Left lung (tissue), 10 donors: ENCODE measurements around the gene HYAL3. TPM values are rescaled to one million over a fixed set of nuclear protein-coding genes. Genes with fewer than 3 reads are reported as not detected.

Source experiments
- ATAC-seq: fragments of 200-7000 bp; cut with Tn5 transposase; one replicate; pipeline ENCODE4 v1.9.1; 2020; ENCODE audit warnings: moderate library complexity
- DNase-seq, 4 donors: peaks; one replicate each; pipeline ENCODE4 v3.0.0-alpha.2; 2013 to 2020
- H3K27ac ChIP-seq, 2 donors: fragments of 200-600 bp; sonication (generic) in 1 of 2; one replicate each; pipeline versions ENCODE4 v1.5.0 to v1.8.0; 2020 to 2021
- H3K27me3 ChIP-seq, 2 donors: fragments of 200-600 bp; sonication (generic) in 1 of 2; one replicate each; pipeline versions ENCODE4 v1.5.0 to v1.8.0; 2020 to 2021
- H3K36me3 ChIP-seq, 2 donors: fragments of 200-600 bp; sonication (generic) in 1 of 2; one replicate each; pipeline versions ENCODE4 v1.5.0 to v1.8.0; 2020 to 2021
- H3K4me1 ChIP-seq, 2 donors: fragments of 200-600 bp; one replicate each; pipeline ENCODE4 v1.8.0; 2021
- H3K4me3 ChIP-seq, 2 donors: fragments of 200-600 bp; sonication (generic) in 1 of 2; one replicate each; pipeline versions ENCODE4 v1.5.0 to v1.8.0; 2020 to 2021; ENCODE audit warnings: mild to moderate bottlenecking in 1 of 2
- H3K9me3 ChIP-seq, 2 donors: fragments of 200-600 bp; sonication (generic) in 1 of 2; one replicate each; pipeline versions ENCODE4 v1.5.0 to v1.8.0; 2020 to 2021
- CTCF ChIP-seq, 2 donors: fragments of 200-600 bp; sonication (generic) in 1 of 2; IDR thresholded peaks; one replicate each; pipeline versions ENCODE4 v1.5.0 to v1.8.0; 2021; ENCODE audit warnings: antibody characterized with exemption in 2 of 2
- intact Hi-C, 2 donors: fragments of 100-400 bp; cut with DNase I; formaldehyde crosslinking; loops; one replicate each; pipeline versions ENCODE4 v1.11.2 to v1.14.2; 2022
- polyA plus RNA-seq, 6 donors: library from polyadenylated mRNA; unstranded; fragments of 120-200 nt; gene quantifications; one replicate each; pipeline ENCODE4 v1.2.1, GENCODE V29; 2013; ENCODE audit not compliant: insufficient read length in 6 of 6
- total RNA-seq, 2 donors: library from RNA; stranded (reverse); fragmentation: NEBNext Ultra II Directional; extraction: Animal tissue kit (Norgen Biotek cat#: 25700); gene quantifications; one replicate each; pipeline ENCODE4 v1.2.1, GENCODE V29; 2021
- donor health status: DM: no; HTN: yes; CAD: no.
- donor health status: DM: no; HTN: no; CAD: no.

HYAL3 gene
- total and polyA plus RNA-seq, 8 donors: 2.3 to 5.2 (median 4.3) TPM

GRCh38 chr3:50303013-50303815 is 4.0 kb upstream of the HYAL3 start, which contains the start of gene HYAL1:
Gene HYAL1, minus strand, starts transcription at chr3:50303574. Its CDS starts 618 bp downstream, at chr3:50302956.
- Histone ChIP-seq H3K27ac (peak within 1 kb of the TSS; percentile 83 to 92), H3K4me1 (peaks cover 31 to 49% of the 10 kb centered on the region in 2 donors), H3K36me3 (no peaks in the 10 kb centered on the region), H3K27me3 (no peaks in the 10 kb centered on the region), H3K9me3 (peaks cover 0 to 5% of the 10 kb centered on the region in 2 donors), H3K4me3 (peak within 1 kb of the TSS; percentile 19 to 68)
- intact Hi-C loops: no loop called here
- ATAC-seq (peak; percentile 63), DNase-seq (peak in 3 of 4 donors; percentile 30 to 93 (median 80))
- TF ChIP-seq CTCF (IDR thresholded peaks at IDR 0.05): peak in 1 of 2 donors; percentile 10

- DNase-seq: peak in 1 of 4 donors; percentile 76
- no peak for ATAC-seq
- Histone ChIP-seq H3K4me1 (peaks cover 36 to 58% of the 10 kb centered on the region in 2 donors), H3K9me3 (no peaks in the 10 kb centered on the region), H3K27me3 (no peaks in the 10 kb centered on the region), H3K36me3 (no peaks in the 10 kb centered on the region), H3K27ac (peak overlapping the region; percentile 83 to 92), H3K4me3 (peak overlapping the region; percentile 19 to 68)
- intact Hi-C loops: no loop called here
- no peak for TF ChIP-seq CTCF (IDR thresholded peaks at IDR 0.05)
Measured at GRCh38 chr3:50302095-50303012, 3.1 kb upstream of the HYAL3 start.

- Histone ChIP-seq H3K27ac (peak overlapping the region; percentile 92 to 95), H3K4me3 (peak overlapping the region in 1 of 2 donors; percentile 68), H3K36me3 (peaks cover 0 to 5% of the 10 kb centered on the region in 2 donors), H3K27me3 (no peaks in the 10 kb centered on the region), H3K9me3 (no peaks in the 10 kb centered on the region), H3K4me1 (peaks cover 36 to 58% of the 10 kb centered on the region in 2 donors)
- no peak for ATAC-seq
- no peak for DNase-seq
- intact Hi-C loops: no loop called here
- no peak for TF ChIP-seq CTCF (IDR thresholded peaks at IDR 0.05)
Measured at GRCh38 chr3:50300681-50301254, 1.6 kb upstream of the HYAL3 start.

GRCh38 chr3:50299929-50300680 is 900 bp upstream of the HYAL3 start:
- peak; percentile 6 for ATAC-seq
- H3K4me1 ChIP-seq: peaks cover 36 to 58% of the 10 kb centered on the region in 2 donors

More at GRCh38 chr3:50299929-50300680, 900 bp upstream of the HYAL3 start:
- Histone ChIP-seq H3K4me3 (peak overlapping the region; percentile 12 to 68), H3K27me3 (no peaks in the 10 kb centered on the region), H3K27ac (peak overlapping the region; percentile 92 to 95), H3K36me3 (peaks cover 0 to 5% of the 10 kb centered on the region in 2 donors), H3K9me3 (no peaks in the 10 kb centered on the region)
- intact Hi-C loops: no loop called here
- DNase-seq: peak in 1 of 4 donors; percentile 83
- peak in 1 of 2 donors; percentile 4 for TF ChIP-seq CTCF (IDR thresholded peaks at IDR 0.05)
